ENCODE data around the gene TCFL5.

DNA sequence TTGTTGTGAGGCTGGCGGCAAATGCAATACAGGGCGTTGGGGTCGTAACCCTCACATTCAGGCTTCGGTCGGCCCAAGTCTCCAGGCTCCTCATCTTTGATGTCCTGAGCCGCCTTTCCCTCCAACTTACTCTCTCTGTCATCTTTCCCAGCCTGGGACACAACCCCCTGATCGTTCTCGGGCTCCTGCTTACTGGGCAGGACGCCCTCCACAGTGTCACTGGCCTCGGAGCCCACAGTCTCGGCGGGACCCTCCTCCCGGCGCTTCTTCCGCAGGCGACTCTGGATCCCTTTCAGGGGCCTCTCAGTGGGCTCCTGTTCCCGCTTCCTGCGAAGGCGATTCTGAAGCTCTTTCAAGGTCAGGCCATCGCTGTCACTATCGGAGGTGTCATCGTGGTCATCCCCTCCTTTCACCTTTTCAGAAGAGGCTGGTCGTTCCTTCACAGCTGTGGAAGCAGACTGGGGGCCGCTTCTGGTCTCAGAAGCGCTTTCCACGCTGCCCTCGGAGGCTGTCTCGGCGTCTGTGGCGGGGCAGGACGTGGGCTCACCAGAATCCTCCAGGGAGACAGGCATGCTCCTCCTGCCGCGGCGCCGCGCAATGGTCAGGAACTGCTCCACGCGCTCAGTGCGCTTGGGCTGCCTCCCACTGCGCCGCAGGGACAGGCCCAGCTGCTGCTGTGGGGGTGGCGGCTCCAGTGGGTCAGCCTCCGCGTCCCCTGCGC lies 49.3 kb upstream of the TCFL5 start:
- TF ChIP-seq EP300 (IDR thresholded peaks at IDR 0.05), result no peak
- no peak for TF ChIP-seq POLR2A (IDR thresholded peaks at IDR 0.05)
- TF ChIP-seq, protein P1, sequence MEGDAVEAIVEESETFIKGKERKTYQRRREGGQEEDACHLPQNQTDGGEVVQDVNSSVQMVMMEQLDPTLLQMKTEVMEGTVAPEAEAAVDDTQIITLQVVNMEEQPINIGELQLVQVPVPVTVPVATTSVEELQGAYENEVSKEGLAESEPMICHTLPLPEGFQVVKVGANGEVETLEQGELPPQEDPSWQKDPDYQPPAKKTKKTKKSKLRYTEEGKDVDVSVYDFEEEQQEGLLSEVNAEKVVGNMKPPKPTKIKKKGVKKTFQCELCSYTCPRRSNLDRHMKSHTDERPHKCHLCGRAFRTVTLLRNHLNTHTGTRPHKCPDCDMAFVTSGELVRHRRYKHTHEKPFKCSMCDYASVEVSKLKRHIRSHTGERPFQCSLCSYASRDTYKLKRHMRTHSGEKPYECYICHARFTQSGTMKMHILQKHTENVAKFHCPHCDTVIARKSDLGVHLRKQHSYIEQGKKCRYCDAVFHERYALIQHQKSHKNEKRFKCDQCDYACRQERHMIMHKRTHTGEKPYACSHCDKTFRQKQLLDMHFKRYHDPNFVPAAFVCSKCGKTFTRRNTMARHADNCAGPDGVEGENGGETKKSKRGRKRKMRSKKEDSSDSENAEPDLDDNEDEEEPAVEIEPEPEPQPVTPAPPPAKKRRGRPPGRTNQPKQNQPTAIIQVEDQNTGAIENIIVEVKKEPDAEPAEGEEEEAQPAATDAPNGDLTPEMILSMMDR (IDR thresholded peaks at IDR 0.05), result no peak
